Caco-2 (cell line): ENCODE results near the gene TSPAN15. TPM values are rescaled to one million over a fixed set of nuclear protein-coding genes. Genes with fewer than 3 reads are reported as not detected.

ENCODE experiments used
- BruUV-seq: library from RNA; stranded (reverse); fragments of 400-500 nt; replicated peaks from 2 replicates; lab custom pipeline; 2021; lab: Mats Ljungman, UMichigan
- CTCF ChIA-PET: fragments of 300-600 bp; sonication (Branson Sonifier 250); formaldehyde crosslinking; loops from one replicate; lab custom pipeline; 2022; ENCODE audit warnings: antibody characterized with exemption; lab: Charles Lee
- POLR2A ChIA-PET: fragments of 300-600 bp; sonication (Branson Sonifier 250); formaldehyde crosslinking; loops from one replicate; lab custom pipeline; 2022; ENCODE audit warnings: antibody characterized with exemption; lab: Charles Lee
- DNase-seq, 2 experiments: peaks; one replicate each; pipeline versions ENCODE4 v3.0.0 to v3.0.0-alpha.2; 2020 to 2022
- H3K27me3 ChIP-seq: replicated peaks from 2 replicates; pipeline ENCODE4 v1.6.0; 2011; ENCODE audit warnings: low read length; ENCODE audit not compliant: control insufficient read depth, insufficient read depth
- H3K36me3 ChIP-seq: 2 replicates; pipeline ENCODE4 v1.5.1; 2011; ENCODE audit warnings: low read length; ENCODE audit not compliant: control insufficient read depth, insufficient read depth
- H3K4me1 ChIP-seq: fragments of 250-450 bp; sonication (Bioruptor Pico); 2 replicates; pipeline ENCODE4 v1.5.1; 2020; ENCODE audit warnings: mild to moderate bottlenecking
- H3K4me3 ChIP-seq: 2 replicates; pipeline ENCODE4 v1.5.1; 2011; ENCODE audit warnings: low read depth, mild to moderate bottlenecking, control low read depth, low read length
- H3K9me3 ChIP-seq: fragments of 250-450 bp; sonication (Bioruptor Pico); 2 replicates; pipeline ENCODE4 v1.5.1; 2020; ENCODE audit warnings: mild to moderate bottlenecking, moderate library complexity
- H3K27ac Mint-ChIP-seq: one replicate; pipeline ENCODE4 v1.8.0; 2022; ENCODE audit warnings: mixed read lengths; ENCODE audit not compliant: unreplicated experiment
- H3K27me3 Mint-ChIP-seq: one replicate; pipeline ENCODE4 v1.8.0; 2022; ENCODE audit warnings: mixed read lengths; ENCODE audit not compliant: insufficient read depth, unreplicated experiment
- H3K36me3 Mint-ChIP-seq: one replicate; pipeline ENCODE4 v1.8.0; 2022; ENCODE audit warnings: mild to moderate bottlenecking, mixed read lengths; ENCODE audit not compliant: insufficient read depth, unreplicated experiment
- H3K4me1 Mint-ChIP-seq: one replicate; pipeline ENCODE4 v1.8.0; 2022; ENCODE audit warnings: low read depth, mixed read lengths; ENCODE audit not compliant: unreplicated experiment
- H3K4me3 Mint-ChIP-seq: one replicate; pipeline ENCODE4 v1.8.0; 2022; ENCODE audit warnings: mild to moderate bottlenecking, moderate library complexity, mixed read lengths; ENCODE audit not compliant: unreplicated experiment
- H3K9me3 Mint-ChIP-seq: one replicate; pipeline ENCODE4 v1.8.0; 2022; ENCODE audit warnings: mixed read lengths; ENCODE audit not compliant: unreplicated experiment
- intact Hi-C: fragments of 100-400 bp; cut with micrococcal nuclease; formaldehyde crosslinking; loops from one replicate; pipeline ENCODE4 v1.10.0; 2022; ENCODE audit not compliant: unreplicated experiment
- total RNA-seq: library from RNA; stranded (reverse); gene quantifications from 2 replicates; pipeline ENCODE4 v1.2.3, GENCODE V29; 2022
- TF ChIP-seq, protein P1 (sequence below), 2 experiments: fragments of 200-600 bp in 1 of 2; IDR thresholded peaks; 1 replicate in 1 of 2; 2 replicates in 1 of 2; pipeline versions ENCODE4 v1.5.1 to v1.8.0; 2011 to 2022; ENCODE audit warnings: antibody characterized with exemption in 1 of 2, control low read depth in 1 of 2, inconsistent platforms in 1 of 2, low read depth in 1 of 2, low read length in 1 of 2, mild to moderate bottlenecking in 1 of 2, moderate library complexity in 1 of 2; ENCODE audit not compliant: insufficient read depth in 1 of 2, severe bottlenecking in 1 of 2, unreplicated experiment in 1 of 2

The TSPAN15 gene
- total RNA-seq, 1 experiment from 2014 or later = 86.5 TPM

DNA sequence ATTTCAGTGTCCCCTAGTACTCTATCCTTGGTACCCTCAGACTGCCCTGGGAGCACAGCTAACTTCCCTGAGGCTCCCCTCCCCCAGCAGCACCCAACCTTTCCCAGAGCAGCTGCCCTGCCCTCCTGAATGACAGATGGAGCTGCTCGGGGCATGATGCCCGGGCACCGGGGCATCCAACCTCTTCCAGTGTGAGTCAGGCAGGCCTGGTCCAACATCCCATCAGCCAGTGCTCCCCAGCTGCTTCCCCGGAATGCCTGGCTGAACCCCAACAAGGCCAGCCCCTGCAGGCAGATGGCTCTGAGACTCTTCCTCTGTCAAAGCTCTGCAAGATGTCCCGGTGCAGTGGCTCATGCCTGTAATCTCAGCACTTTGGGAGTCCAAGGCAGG, 11.9 kb upstream of the TSPAN15 start:
- no peaks in the 10 kb centered on the region for H3K36me3 ChIP-seq
- TF ChIP-seq, protein P1, sequence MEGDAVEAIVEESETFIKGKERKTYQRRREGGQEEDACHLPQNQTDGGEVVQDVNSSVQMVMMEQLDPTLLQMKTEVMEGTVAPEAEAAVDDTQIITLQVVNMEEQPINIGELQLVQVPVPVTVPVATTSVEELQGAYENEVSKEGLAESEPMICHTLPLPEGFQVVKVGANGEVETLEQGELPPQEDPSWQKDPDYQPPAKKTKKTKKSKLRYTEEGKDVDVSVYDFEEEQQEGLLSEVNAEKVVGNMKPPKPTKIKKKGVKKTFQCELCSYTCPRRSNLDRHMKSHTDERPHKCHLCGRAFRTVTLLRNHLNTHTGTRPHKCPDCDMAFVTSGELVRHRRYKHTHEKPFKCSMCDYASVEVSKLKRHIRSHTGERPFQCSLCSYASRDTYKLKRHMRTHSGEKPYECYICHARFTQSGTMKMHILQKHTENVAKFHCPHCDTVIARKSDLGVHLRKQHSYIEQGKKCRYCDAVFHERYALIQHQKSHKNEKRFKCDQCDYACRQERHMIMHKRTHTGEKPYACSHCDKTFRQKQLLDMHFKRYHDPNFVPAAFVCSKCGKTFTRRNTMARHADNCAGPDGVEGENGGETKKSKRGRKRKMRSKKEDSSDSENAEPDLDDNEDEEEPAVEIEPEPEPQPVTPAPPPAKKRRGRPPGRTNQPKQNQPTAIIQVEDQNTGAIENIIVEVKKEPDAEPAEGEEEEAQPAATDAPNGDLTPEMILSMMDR (IDR thresholded peaks at IDR 0.05; ENCODE audit: insufficient read depth in 1 of 2, low read depth in 1 of 2, low read length in 1 of 2, severe bottlenecking in 1 of 2, unreplicated experiment in 1 of 2) = no peak
- peaks cover 7% of the 10 kb centered on the region for H3K9me3 ChIP-seq
- no peak overlapping the region for H3K4me3 ChIP-seq
- H3K4me1 Mint-ChIP-seq = peaks cover 42% of the 10 kb centered on the region
- peak overlapping the region; percentile 86 for H3K27ac Mint-ChIP-seq
- H3K36me3 Mint-ChIP-seq = peaks cover 18% of the 10 kb centered on the region
- no peak for DNase-seq
- peaks cover 35% of the 10 kb centered on the region for H3K4me1 ChIP-seq
- H3K4me3 Mint-ChIP-seq = peak overlapping the region; percentile 56
- intact Hi-C loops = no loop called here
- ChIA-PET CTCF (interaction anchor here (0.7 to 3.2 kb wide), 7 partner anchors 10 to 476 kb away, joined by 3 to 21 read pairs (median 7); partner anchors contain the start of gene TSPAN15), POLR2A (interaction anchor here (0.6 to 1.6 kb wide), 3 partner anchors 10 to 31 kb away, joined by 3 to 7 read pairs (median 4); partner anchors contain the start of gene TSPAN15)
- no TSS peak for BruUV-seq
- peaks cover 7% of the 10 kb centered on the region for H3K9me3 Mint-ChIP-seq
- no peaks in the 10 kb centered on the region for H3K27me3 Mint-ChIP-seq
- H3K27me3 ChIP-seq = no peaks in the 10 kb centered on the region

DNA sequence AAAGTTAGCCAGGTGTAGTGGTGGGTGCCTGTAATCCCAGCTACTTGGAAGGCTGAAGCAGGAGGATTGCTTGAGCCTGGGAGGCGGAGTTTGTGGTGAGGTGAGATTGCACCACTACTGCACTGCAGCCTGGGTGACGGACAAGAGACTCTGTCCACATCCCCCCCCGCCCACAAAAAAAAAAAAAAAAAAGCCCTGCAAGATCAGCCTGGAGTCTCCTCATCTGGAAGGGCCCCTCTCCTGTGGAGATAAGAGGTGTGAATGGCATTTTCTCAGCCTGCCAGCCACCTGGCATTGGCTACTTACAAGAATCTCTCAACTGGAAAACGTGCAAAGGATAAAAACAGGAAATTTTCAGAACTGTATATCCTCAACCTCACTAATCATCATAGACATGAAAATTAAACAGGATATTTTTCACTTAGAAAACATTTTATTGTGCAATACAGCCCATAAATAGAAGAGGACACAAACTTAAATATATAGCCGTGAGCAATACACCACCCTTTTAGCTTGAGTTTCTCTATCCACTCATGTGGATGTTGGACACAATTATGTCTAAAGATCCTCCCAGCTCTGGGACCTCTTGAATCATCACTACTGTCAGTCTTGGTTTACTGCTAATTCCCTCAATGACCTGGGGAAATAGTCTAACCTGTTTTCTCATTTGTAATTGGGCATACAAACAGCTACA, 11.3 kb upstream of the TSPAN15 start:
- peak; percentile 85 to 91 for DNase-seq

DNA sequence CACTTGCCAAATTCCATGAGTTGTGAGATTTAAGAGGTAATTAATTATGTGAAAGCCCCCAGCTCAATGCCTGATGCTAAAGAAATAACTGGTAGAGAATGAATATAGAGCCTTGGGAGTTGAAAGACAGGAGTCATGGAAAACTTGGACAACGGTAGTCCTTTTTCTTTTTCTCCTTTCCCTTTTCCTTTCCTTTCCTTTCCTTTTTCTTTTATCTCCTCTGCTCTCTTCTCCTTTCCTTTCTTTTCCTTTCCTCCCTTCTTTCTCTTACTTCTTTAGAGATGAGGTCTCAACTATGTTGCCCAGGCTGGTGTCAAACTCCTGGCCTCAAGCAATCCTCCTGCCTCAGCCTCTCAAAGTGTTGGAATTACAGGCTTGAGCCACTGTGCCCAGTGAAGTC, 7.9 kb upstream of the TSPAN15 start:
- DNase-seq = no peak
- ChIA-PET CTCF (interaction anchor here (0.6 to 1.3 kb wide), 4 partner anchors 7 to 425 kb away, joined by 3 to 7 read pairs (median 4); no protein-coding TSS in a partner anchor), POLR2A (no interaction called here)
- no peak overlapping the region for H3K27ac Mint-ChIP-seq
- Histone ChIP-seq H3K27me3 (no peaks in the 10 kb centered on the region), H3K4me3 (no peak overlapping the region), H3K9me3 (peaks cover 5% of the 10 kb centered on the region), H3K36me3 (no peaks in the 10 kb centered on the region), H3K4me1 (peaks cover 57% of the 10 kb centered on the region)
- intact Hi-C loops = no loop called here
- no peak overlapping the region for H3K4me3 Mint-ChIP-seq
- no peaks in the 10 kb centered on the region for H3K27me3 Mint-ChIP-seq
- BruUV-seq = no TSS peak
- peaks cover 23% of the 10 kb centered on the region for H3K36me3 Mint-ChIP-seq
- H3K9me3 Mint-ChIP-seq = peaks cover 9% of the 10 kb centered on the region
- H3K4me1 Mint-ChIP-seq = peaks cover 50% of the 10 kb centered on the region
- TF ChIP-seq, protein P1 (IDR thresholded peaks at IDR 0.05; ENCODE audit: insufficient read depth in 1 of 2, low read depth in 1 of 2, low read length in 1 of 2, severe bottlenecking in 1 of 2, unreplicated experiment in 1 of 2) = no peak

More for the DNA sequence above, 11.3 kb upstream of the TSPAN15 start:
- Mint-ChIP-seq H3K27ac (peak overlapping the region; percentile 86), H3K27me3 (no peaks in the 10 kb centered on the region), H3K4me3 (peak overlapping the region; percentile 56), H3K36me3 (peaks cover 18% of the 10 kb centered on the region), H3K4me1 (peaks cover 44% of the 10 kb centered on the region), H3K9me3 (peaks cover 8% of the 10 kb centered on the region)
- peaks cover 9% of the 10 kb centered on the region for H3K9me3 ChIP-seq
- TF ChIP-seq, protein P1 (IDR thresholded peaks at IDR 0.05; ENCODE audit: insufficient read depth in 1 of 2, low read depth in 1 of 2, low read length in 1 of 2, severe bottlenecking in 1 of 2, unreplicated experiment in 1 of 2) = no peak
- ChIA-PET POLR2A (interaction anchor here (0.6 kb wide), 1 partner anchor 11 kb away, joined by 4 read pairs; the partner anchor contains the start of gene TSPAN15), CTCF (interaction anchor here (0.6 to 3.2 kb wide), 9 partner anchors 10 to 475 kb away, joined by 3 to 21 read pairs (median 4); partner anchors contain the start of gene TSPAN15)
- BruUV-seq = no TSS peak
- H3K27me3 ChIP-seq = no peaks in the 10 kb centered on the region
- intact Hi-C loops = no loop called here
- H3K36me3 ChIP-seq = no peaks in the 10 kb centered on the region
- H3K4me1 ChIP-seq = peaks cover 36% of the 10 kb centered on the region
- no peak overlapping the region for H3K4me3 ChIP-seq
